Fibroblast of villous mesenchyme (primary cell): Measurements from ENCODE around the gene MYRF. TPM values are rescaled to one million over a fixed set of nuclear protein-coding genes. Genes with fewer than 3 reads are reported as not detected.

ENCODE experiments used
- DNase-seq: peaks from one replicate; pipeline ENCODE4 v3.0.0-alpha.2; 2010; ENCODE audit warnings: low read depth
- H3K4me3 ChIP-seq: 2 replicates; pipeline ENCODE4 v1.5.1; 2011; ENCODE audit warnings: low read depth, mild to moderate bottlenecking, low read length
- total RNA-seq: library from RNA; depleted of rRNA; stranded (reverse); fragments of >200 nt; gene quantifications from 2 replicates; pipeline ENCODE4 v1.2.3, GENCODE V29; 2012
- TF ChIP-seq, protein P1 (sequence below): IDR thresholded peaks from 2 replicates; pipeline ENCODE4 v1.5.1; 2012; ENCODE audit warnings: low read depth, mild to moderate bottlenecking, low read length; ENCODE audit not compliant: insufficient read depth

The MYRF gene
- total RNA-seq, 1 donor: 2.6 TPM

DNA sequence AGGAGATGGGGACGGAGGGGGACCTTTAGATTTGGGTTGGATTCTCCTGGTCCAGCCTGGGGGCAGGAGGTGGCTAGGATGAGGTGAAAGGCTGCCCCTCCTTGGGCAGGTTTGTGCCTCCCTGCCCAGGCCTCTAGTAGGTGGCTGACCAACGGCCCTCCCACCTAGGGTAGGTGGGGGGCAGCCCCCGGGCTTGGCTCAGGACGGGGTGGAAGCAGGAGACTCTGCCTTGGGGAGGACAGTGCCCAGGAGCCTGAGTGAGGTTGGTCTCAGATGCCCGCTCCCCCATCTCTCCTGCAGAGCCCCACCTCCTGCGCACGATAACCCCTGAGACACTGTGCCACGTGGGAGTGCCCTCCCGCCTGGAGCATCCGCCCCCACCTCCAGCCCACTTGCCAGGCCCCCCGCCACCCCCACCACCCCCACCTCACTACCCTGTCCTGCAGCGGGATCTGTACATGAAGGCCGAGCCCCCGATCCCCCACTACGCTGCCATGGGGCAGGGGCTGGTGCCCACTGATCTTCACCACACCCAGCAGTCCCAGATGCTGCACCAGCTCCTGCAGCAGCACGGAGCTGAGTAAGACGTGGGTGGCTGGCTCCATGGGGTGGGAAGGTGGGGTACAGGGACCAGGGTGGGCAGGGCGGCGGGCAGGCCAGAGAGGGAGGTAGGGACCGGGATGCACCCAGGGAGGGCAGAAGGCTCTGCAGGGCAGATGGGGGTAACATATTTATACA, 17.7 kb downstream of the MYRF start:
- no peak for DNase-seq
- TF ChIP-seq, protein P1, sequence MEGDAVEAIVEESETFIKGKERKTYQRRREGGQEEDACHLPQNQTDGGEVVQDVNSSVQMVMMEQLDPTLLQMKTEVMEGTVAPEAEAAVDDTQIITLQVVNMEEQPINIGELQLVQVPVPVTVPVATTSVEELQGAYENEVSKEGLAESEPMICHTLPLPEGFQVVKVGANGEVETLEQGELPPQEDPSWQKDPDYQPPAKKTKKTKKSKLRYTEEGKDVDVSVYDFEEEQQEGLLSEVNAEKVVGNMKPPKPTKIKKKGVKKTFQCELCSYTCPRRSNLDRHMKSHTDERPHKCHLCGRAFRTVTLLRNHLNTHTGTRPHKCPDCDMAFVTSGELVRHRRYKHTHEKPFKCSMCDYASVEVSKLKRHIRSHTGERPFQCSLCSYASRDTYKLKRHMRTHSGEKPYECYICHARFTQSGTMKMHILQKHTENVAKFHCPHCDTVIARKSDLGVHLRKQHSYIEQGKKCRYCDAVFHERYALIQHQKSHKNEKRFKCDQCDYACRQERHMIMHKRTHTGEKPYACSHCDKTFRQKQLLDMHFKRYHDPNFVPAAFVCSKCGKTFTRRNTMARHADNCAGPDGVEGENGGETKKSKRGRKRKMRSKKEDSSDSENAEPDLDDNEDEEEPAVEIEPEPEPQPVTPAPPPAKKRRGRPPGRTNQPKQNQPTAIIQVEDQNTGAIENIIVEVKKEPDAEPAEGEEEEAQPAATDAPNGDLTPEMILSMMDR: no peak
- H3K4me3 ChIP-seq: no peak overlapping the region

DNA sequence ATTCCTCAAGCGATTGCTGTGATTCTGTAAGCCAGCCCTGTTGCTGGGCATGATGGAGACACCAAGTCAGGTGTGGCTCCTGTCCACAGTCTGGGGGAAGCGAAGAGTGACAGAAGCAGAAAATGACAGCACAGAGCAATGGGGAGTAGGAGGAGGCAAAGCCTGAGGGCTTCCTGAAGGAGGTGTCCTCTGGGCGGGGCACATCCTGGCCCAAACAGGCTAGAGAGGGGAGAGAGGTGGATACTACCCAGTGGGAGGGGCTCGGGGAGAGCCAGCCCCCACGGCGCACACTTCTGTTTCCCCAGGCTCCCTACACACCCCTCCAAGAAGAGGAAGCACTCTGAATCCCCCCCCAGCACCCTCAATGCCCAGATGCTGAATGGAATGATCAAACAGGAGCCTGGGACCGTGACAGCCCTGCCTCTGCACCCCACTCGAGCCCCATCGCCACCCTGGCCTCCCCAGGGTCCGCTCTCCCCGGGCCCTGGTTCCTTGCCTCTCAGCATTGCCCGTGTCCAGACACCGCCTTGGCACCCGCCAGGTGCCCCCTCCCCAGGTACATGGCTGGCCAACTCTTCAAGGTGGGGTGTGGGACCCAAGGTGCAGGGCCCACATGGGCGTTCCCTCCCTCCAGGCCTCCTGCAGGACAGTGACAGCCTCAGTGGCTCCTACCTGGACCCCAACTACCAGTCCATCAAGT, 18.9 kb downstream of the MYRF start:
- TF ChIP-seq, protein P1: no peak
- no peak overlapping the region for H3K4me3 ChIP-seq
- no peak for DNase-seq

DNA sequence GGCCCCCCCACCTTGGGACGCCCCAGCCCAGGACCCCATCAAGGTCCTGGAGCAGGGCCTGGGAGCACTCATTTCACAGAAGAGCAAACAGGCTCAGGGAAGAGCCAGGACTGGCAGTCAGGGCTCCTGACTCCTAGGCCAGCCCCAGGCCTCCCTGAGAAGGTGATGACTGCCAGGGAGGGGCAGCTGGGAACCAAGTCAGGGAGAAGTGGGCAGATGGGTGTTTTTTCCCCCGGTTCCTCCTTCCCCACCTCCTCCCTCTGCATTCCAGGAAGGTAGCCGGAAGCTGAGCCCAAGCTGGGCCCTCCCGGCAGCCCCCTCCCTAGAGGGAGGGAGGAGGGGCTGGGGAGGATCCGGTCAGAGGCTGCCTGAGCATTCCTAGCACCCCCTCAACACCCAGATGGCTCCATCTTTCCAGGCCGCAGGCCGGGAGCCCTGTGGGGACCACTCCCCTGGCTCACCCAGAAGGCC, 19.6 kb downstream of the MYRF start:
- no peak for DNase-seq
- TF ChIP-seq, protein P1: no peak
- no peak overlapping the region for H3K4me3 ChIP-seq

DNA sequence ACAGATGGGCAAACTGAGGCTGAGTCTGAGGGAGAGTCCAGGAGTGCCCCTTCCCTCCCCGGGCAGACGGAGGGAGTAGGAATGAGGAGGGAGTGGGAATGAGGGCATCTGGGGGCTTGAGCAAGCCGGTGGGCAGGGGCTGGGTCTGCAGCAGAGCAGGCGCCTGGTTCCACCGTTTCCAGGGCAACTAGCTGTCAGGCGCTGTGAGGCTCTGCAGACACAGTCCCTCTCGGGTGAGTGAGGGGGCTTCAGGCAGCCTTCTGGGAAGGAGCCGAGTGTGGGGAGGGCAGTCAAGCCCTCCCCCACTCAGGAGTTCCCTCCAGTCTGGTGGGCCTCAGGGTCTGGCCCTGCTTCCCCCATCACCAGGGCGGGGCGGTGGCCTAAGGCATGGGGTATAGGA, 20.9 kb downstream of the MYRF start:
- TF ChIP-seq, protein P1: no peak
- DNase-seq: no peak
- H3K4me3 ChIP-seq: no peak overlapping the region

DNA sequence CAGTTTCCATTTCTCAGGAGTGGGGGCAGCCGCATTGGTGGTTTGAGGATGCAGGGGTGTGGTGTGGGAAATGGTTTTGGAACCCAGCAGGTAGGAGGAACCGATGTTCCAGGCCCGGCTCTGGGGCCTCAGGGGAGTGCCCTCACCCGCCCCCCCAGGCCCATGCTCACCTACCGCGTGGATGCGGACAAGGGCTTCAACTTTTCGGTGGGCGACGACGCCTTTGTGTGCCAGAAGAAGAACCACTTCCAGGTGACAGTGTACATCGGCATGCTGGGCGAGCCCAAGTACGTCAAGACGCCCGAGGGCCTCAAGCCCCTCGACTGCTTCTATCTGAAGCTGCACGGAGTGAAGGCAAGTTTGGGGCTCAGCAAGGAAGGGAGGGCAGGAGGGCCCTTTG, 21.4 kb downstream of the MYRF start:
- TF ChIP-seq, protein P1: no peak
- no peak for DNase-seq
- H3K4me3 ChIP-seq: no peak overlapping the region

DNA sequence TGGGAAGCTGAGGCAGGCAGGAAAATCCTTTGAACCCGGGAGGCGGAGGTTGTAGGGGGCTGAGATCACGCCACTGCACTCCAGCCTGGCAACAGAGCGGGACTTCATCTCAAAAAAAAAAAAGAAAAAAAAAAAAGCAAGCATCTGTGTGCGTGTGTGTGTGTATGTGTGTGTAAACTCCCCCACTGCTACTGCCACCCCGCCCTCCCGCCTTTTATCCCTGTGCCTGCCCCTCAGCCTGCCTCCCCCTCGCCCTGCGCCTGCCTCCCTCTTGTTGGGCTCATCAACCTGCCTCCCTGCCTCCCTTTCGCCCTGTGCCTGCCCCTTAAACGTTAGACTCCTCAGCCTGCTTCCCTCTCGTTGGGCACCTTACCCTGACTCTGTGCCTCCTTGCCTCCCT, 22.0 kb downstream of the MYRF start:
- no peak overlapping the region for H3K4me3 ChIP-seq
- DNase-seq: no peak
- TF ChIP-seq, protein P1: no peak
